Aorta (tissue), 5 donors: Measurements from ENCODE around the gene ADH1C. TPM values are rescaled to one million over a fixed set of nuclear protein-coding genes. Genes with fewer than 3 reads are reported as not detected.
"Not testable (repeated sequence)": the region's sequence is repeated elsewhere in the genome, so short reads cannot be mapped to it uniquely, and the experiment has no call there.

Experiments used
- ATAC-seq: fragments of 200-7000 bp; cut with Tn5 transposase; one replicate; pipeline ENCODE4 v1.9.1; 2022; ENCODE audit warnings: moderate library complexity; ENCODE audit not compliant: low FRiP score
- DNase-seq, 2 donors: peaks; one replicate each; pipeline ENCODE4 v3.0.0-alpha.2; 2020
- H3K27ac ChIP-seq, 2 donors: one replicate each; pipeline ENCODE4 v1.5.1; 2013; ENCODE audit warnings: low read length in 2 of 2, mild to moderate bottlenecking in 2 of 2, moderate library complexity in 2 of 2, control low read depth in 1 of 2, inconsistent platforms in 1 of 2, low read depth in 1 of 2
- H3K27me3 ChIP-seq, 2 donors: one replicate each; pipeline ENCODE4 v1.6.1; 2013; ENCODE audit warnings: control low read depth in 1 of 2, low read length in 1 of 2, mild to moderate bottlenecking in 1 of 2, moderate library complexity in 1 of 2; ENCODE audit not compliant: insufficient read depth in 2 of 2, control insufficient read depth in 1 of 2
- H3K36me3 ChIP-seq, 2 donors: one replicate each; pipeline ENCODE4 v1.6.1; 2013; ENCODE audit warnings: control low read depth in 1 of 2, low read length in 1 of 2, mild to moderate bottlenecking in 1 of 2; ENCODE audit not compliant: insufficient read depth in 2 of 2, control insufficient read depth in 1 of 2
- H3K4me1 ChIP-seq, 2 donors: one replicate each; pipeline ENCODE4 v1.6.1; 2013; ENCODE audit warnings: low read length in 2 of 2, control low read depth in 1 of 2, mild to moderate bottlenecking in 1 of 2, moderate library complexity in 1 of 2; ENCODE audit not compliant: insufficient read depth in 2 of 2, control insufficient read depth in 1 of 2
- H3K4me3 ChIP-seq, 2 donors: one replicate each; pipeline ENCODE4 v1.5.1; 2013; ENCODE audit warnings: low read length in 2 of 2, control low read depth in 1 of 2, mild to moderate bottlenecking in 1 of 2
- H3K9me3 ChIP-seq: one replicate; pipeline ENCODE4 v1.6.1; 2013; ENCODE audit warnings: mild to moderate bottlenecking, low read length; ENCODE audit not compliant: control insufficient read depth
- WGBS, 2 donors: extraction: QIAGEN DNeasy Blood & Tissue Kit; methylation state at CpG; one replicate each; pipeline ENCODE4 v1.1.7; 2013; 5-methylcytosine and 5-hydroxymethylcytosine counted together
- intact Hi-C, 2 donors: fragments of 100-400 bp; cut with DNase I; formaldehyde crosslinking; loops; one replicate each; pipeline versions ENCODE4 v1.14.2 to v1.15.0; 2022
- polyA plus RNA-seq, 2 donors: library from polyadenylated mRNA; stranded (reverse); fragments of 200-250 nt; gene quantifications; one replicate each; pipeline ENCODE4 v1.2.3, GENCODE V29; 2013
- total RNA-seq, 2 donors: library from RNA; stranded (reverse); fragmentation: NEBNext Ultra II Directional; extraction: Animal tissue kit (Norgen Biotek cat#: 25700); gene quantifications; one replicate each; pipeline ENCODE4 v1.2.1, GENCODE V29; 2021
- donor health status: healthy with polysubstance abuse.
- donor health status: Bipolar disorder and iron deficiency.
- donor health status: DM: no; HTN: no; CAD: no.
- donor health status: DM: no; HTN: no; CAD: no.
- donor health status: DM: yes; HTN: yes; CAD: no.

Gene ADH1C
- total and polyA plus RNA-seq, 4 donors: 2.8 to 21.2 (median 7.6) TPM

DNA sequence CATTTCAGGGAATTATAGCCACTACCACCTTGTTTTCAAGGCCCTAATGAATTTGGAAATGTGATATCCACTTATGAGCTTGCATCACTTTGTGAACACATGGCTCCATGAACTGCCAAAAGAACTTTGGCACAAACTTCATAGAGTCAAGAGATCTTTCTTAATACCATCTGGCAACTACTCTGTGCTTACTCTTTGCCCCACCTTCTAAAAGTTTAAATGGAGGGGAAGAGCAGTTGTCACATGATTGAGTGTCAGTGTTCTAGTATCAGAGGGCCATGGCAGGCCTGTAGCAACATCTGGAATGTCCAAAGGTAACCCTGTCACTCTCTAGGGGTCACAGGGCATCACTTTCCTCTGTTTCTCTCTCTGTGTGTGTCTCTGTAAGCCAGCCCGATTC is 28.8 kb downstream of the ADH1C start:
- peaks cover 2 to 5% of the 10 kb centered on the region in 2 donors for H3K4me1 ChIP-seq
- ATAC-seq (peak; percentile 67), DNase-seq (no peak)
- intact Hi-C loops: loop anchor here in 1 of 2 donors (5.0 kb wide), 1 partner anchor 59 kb away; no protein-coding TSS in a partner anchor
- H3K4me3 ChIP-seq: no peak overlapping the region
- peak overlapping the region; percentile 22 to 23 for H3K27ac ChIP-seq
- H3K36me3 ChIP-seq: no peaks in the 10 kb centered on the region
- no peaks in the 10 kb centered on the region for H3K27me3 ChIP-seq
- peaks cover 2% of the 10 kb centered on the region for H3K9me3 ChIP-seq
- WGBS, 2 donors: 93 to 97% methylated on average over 1 of the region's 1 CpG

DNA sequence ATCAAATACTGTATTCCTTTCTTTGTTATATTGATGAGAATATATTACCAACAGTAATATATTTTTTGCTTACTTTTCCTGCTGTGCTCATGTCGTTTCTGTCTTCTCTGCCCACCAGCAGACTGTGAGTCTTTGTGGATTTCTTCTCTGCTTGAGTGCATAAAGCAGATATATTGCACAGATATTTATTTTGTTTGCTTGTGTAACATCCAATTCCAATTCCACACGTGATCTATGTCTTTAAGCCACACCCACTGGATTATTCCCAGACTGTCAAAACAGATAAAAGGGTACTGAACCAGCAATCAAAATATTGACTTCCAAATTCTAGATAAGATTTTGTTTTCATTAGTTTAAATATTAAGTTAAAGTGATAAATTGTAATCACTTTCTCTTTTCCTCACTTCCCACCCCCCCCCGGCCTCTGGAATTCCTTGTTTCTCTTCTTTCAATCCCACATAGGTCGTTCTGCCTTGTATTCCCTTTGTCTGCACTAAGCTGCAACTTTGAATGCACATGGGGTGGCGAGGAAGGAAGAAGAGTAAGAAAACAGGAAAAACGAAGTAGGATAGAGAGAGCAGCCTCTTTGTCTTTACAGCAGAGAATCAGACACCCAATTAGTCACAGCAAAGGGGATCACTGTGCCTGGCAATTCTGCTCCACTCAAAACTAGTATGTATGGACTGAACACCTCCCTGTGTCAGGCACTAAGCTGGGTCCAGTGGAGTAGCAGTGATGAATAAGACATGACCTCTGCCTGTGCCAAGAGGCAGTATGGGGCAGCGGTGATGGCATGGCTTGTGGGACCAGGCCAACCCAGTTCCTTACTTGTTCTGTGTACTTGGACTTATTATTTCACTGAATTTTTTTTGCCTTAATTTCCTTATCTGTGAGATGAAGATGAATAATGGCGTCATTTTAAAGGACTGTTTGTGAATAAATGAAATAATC is 31.0 kb downstream of the ADH1C start, which contains the start of gene ADH1B:
TSS of gene ADH1B (minus strand) at position 161 of the 951 bp plus-strand sequence. CDS start at position 91, 70 bp downstream.
- H3K4me1 ChIP-seq: peaks cover 2 to 5% of the 10 kb centered on the region in 2 donors
- DNase-seq: no peak

DNA sequence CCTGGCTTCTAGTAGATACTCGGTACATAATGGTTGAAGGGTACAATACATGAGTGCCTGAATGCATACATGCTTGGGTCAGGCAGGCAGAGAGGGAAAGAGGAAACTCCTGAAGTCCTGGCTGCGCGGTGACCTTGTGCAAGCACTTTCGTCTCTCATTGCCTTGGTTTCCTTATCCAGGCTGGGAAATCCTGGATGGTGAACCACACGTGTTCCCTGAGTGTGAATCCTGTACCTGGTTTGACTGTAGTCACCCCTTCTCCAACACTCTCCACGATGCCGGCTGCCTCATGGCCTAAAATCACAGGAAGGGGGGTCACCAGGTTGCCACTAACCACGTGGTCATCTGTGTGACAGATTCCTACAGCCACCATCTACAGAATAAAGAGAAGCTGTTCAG is 34.7 kb downstream of the ADH1C start:
- H3K9me3 ChIP-seq, intact Hi-C loops, DNase-seq, H3K36me3 ChIP-seq, ATAC-seq, H3K4me1 ChIP-seq, H3K27me3 ChIP-seq: not testable (repeated sequence)
- WGBS, 2 donors: 85 to 87% methylated on average over 8 of the region's 8 CpGs
- Histone ChIP-seq H3K4me3 (peak overlapping the region in 1 of 2 donors; percentile 8), H3K27ac (peak overlapping the region in 1 of 2 donors; percentile 67)

More for the DNA sequence above, 31.0 kb downstream of the ADH1C start, which contains the start of gene ADH1B:
- Histone ChIP-seq H3K27ac (peak within 1 kb of the TSS in 1 of 2 donors; percentile 64), H3K36me3 (no peaks in the 10 kb centered on the region), H3K9me3 (no peaks in the 10 kb centered on the region), H3K4me3 (peak within 1 kb of the TSS; percentile 47 to 54), H3K27me3 (no peaks in the 10 kb centered on the region)
- ATAC-seq: peak; percentile 5
- intact Hi-C loops: loop anchor here in 1 of 2 donors (5.0 kb wide), 1 partner anchor 61 kb away; no protein-coding TSS in a partner anchor
- WGBS, 2 donors: 24 to 29% methylated on average over 8 of the region's 8 CpGs

DNA sequence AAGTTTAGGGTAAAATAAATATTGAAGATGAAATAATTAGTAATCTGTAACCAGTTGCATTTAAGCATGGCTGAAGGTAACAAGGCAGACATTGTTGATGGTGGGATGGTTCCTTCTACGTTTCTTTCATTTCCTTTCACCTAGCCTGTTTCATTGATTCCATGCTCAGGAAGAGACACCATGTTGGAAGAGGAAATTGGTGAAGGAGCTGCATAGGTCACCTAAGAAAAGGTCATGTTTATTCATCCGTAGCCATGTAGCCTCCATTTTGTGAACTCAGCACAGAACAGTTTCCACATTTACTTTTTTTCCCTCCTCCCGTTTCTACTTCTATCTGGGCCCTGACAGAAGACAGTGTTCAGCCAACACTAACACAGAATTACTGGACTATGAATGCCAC is 35.2 kb downstream of the ADH1C start:
- peaks cover 2 to 3% of the 10 kb centered on the region in 2 donors for H3K4me1 ChIP-seq
- DNase-seq (no peak), ATAC-seq (no peak)
- H3K4me3 ChIP-seq: peak overlapping the region in 1 of 2 donors; percentile 8
- peak overlapping the region in 1 of 2 donors; percentile 67 for H3K27ac ChIP-seq
- H3K27me3 ChIP-seq: no peaks in the 10 kb centered on the region
- H3K9me3 ChIP-seq: peaks cover 2% of the 10 kb centered on the region
- WGBS, 2 donors: 50 to 55% methylated on average over 3 of the region's 3 CpGs
- H3K36me3 ChIP-seq: peaks cover 3% of the 10 kb centered on the region in 2 donors
- intact Hi-C loops: no loop called here

DNA sequence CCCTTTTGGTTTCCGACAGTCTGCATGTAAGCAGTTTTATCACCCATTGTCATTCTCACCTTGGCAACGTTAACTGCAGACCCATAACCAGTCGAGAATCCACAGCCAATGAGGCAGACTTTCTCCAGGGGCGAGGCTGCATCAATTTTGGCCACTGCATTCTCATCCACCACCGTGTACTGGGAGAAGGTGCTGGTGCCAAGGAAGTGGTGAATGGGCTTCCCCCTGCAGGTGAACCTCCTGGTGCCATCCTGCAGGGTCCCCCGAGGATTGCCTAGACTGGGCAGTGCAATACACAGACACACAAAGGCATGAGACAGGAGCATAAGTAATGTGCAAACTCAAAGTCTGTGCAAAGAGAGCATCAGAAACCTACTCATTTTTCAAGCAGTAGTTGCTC is 36.7 kb downstream of the ADH1C start:
- Histone ChIP-seq H3K27ac (peak overlapping the region in 1 of 2 donors; percentile 40), H3K4me1 (peaks cover 0 to 2% of the 10 kb centered on the region in 2 donors), H3K36me3 (peaks cover 3% of the 10 kb centered on the region in 2 donors), H3K27me3 (no peaks in the 10 kb centered on the region), H3K4me3 (no peak overlapping the region), H3K9me3 (peaks cover 2% of the 10 kb centered on the region)
- DNase-seq: no peak
- intact Hi-C loops: no loop called here
- ATAC-seq: no peak
- WGBS, 2 donors: 72 to 76% methylated on average over 6 of the region's 6 CpGs

DNA sequence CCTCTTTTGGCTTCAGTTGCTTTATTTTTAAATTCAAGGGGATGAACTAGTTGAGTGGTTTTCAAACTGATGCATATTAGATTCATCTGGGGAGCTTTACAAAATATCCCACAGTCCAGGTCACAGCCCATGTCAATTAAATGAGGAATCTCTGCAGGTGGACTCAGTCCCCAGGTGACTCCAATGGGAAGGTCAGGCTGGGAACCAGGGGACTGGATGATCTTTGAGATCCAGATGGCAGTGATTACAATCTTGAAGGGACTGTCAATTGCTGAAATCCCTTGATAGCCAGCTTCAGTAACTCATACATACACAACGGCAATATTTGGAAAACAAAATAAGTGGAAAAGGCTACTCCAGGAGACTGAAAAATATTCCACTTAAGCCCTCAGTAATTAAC is 38.3 kb downstream of the ADH1C start:
- H3K4me3 ChIP-seq: no peak overlapping the region
- intact Hi-C loops: no loop called here
- ATAC-seq (peak; percentile 2), DNase-seq (no peak)
- WGBS, 2 donors: 83 to 89% methylated on average over 1 of the region's 1 CpG
- H3K27ac ChIP-seq: no peak overlapping the region
- H3K4me1 ChIP-seq: no peaks in the 10 kb centered on the region
- peaks cover 3% of the 10 kb centered on the region in 2 donors for H3K36me3 ChIP-seq
- H3K27me3 ChIP-seq: no peaks in the 10 kb centered on the region
- peaks cover 2% of the 10 kb centered on the region for H3K9me3 ChIP-seq

DNA sequence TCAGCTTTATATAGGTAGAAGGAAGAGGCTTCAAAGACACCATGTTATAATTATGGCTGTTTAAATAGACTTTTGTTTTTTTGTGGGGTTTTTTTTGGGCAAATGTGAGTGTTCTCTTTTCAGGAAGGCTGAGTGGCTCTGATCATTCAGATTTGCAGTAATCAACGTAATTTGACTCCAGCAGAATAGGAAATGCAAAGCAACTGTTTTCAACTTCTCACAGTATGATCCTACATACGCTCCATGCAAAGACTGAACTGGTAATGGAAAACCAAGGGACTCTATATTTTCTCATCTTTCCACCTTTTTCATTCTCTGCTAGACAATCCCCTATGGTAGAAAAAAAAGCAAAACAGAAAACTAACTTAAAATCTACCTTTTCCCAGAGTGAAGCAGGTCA is 42.2 kb downstream of the ADH1C start:
- 89 to 90% methylated on average over 2 of the region's 2 CpGs for WGBS, 2 donors
- intact Hi-C loops: no loop called here
- Histone ChIP-seq H3K27me3 (no peaks in the 10 kb centered on the region), H3K9me3 (no peaks in the 10 kb centered on the region), H3K27ac (no peak overlapping the region), H3K4me1 (no peaks in the 10 kb centered on the region), H3K4me3 (no peak overlapping the region), H3K36me3 (peaks cover 0 to 3% of the 10 kb centered on the region in 2 donors)
- no peak for DNase-seq
- ATAC-seq: no peak

DNA sequence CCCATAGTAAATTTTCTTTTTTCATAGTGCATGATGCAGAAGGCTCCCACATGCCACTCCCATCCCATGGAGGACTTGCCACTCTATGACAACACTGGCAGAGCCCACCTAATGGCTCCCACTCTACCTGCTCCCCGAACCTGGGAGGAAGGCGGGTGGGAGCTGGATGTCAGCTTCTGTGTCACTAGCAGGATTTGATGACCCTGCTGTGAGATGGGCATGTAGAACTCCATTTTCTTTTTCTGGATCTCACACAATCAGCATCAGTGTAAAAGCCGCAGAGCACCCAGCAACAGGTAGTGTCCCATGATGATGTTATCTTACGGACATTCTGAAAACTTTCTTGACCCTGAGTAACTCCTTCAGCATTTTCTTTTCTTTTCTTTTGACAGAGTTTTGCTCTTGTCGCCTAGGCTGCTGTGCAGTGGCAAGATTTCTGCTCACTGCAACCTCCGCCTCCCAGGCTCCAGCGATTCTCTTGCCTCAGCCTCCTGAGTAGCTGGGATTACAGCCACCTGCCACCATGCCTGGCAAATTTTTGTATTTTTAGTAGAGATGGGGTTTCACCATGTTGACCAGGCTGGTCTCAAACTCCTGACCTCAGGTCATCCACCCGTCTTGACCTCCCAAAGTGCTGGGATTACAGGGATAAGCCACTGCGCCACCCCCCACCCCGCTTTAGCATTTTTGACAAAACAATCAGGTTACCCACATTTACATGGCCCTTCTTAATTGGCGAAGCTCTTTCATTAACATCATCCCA is 46.7 kb downstream of the ADH1C start:
- WGBS, 2 donors: 95 to 97% methylated on average over 11 of the region's 11 CpGs
- H3K4me3 ChIP-seq: no peak overlapping the region
- H3K4me1 ChIP-seq: no peaks in the 10 kb centered on the region
- no peaks in the 10 kb centered on the region for H3K36me3 ChIP-seq
- peak overlapping the region in 1 of 2 donors; percentile 2 for H3K27ac ChIP-seq
- peak; percentile 12 for ATAC-seq
- intact Hi-C loops: no loop called here
- no peaks in the 10 kb centered on the region for H3K27me3 ChIP-seq
- H3K9me3 ChIP-seq: no peaks in the 10 kb centered on the region
- no peak for DNase-seq
